HEK293T (cell line): ENCODE results near the gene LUC7L3.

Source experiments
- ARNT ChIP-seq: fragments of 450-650 bp; IDR thresholded peaks from 2 replicates; pipeline ENCODE4 v1.6.1; 2017; ENCODE audit warnings: mild to moderate bottlenecking
- BHLHE40 ChIP-seq: fragments of 450-650 bp; IDR thresholded peaks from 2 replicates; pipeline ENCODE4 v1.6.1; 2016; ENCODE audit warnings: mild to moderate bottlenecking, moderate library complexity, borderline replicate concordance
- CTBP1 ChIP-seq: fragments of 450-650 bp; IDR thresholded peaks from 2 replicates; pipeline ENCODE4 v1.6.1; 2016; ENCODE audit warnings: borderline replicate concordance
- ELF4 ChIP-seq: fragments of 450-650 bp; IDR thresholded peaks from 2 replicates; pipeline ENCODE4 v1.6.1; 2017; ENCODE audit warnings: antibody characterized with exemption
- FOXA1 ChIP-seq: fragments of 450-650 bp; IDR thresholded peaks from 2 replicates; pipeline ENCODE4 v1.6.1; 2016; ENCODE audit warnings: mild to moderate bottlenecking
- FOXM1 ChIP-seq: fragments of 450-650 bp; IDR thresholded peaks from 2 replicates; pipeline ENCODE4 v1.6.1; 2017; ENCODE audit warnings: mild to moderate bottlenecking, borderline replicate concordance
- HDGF ChIP-seq: fragments of 450-650 bp; IDR thresholded peaks from 2 replicates; pipeline ENCODE4 v1.6.1; 2017; ENCODE audit warnings: antibody characterized with exemption, borderline replicate concordance
- L3MBTL2 ChIP-seq: fragments of 450-650 bp; conservative IDR thresholded peaks from 2 replicates; pipeline ENCODE4 v1.6.1; 2016; ENCODE audit warnings: mild to moderate bottlenecking
- LEF1 ChIP-seq: fragments of 450-650 bp; IDR thresholded peaks from 2 replicates; pipeline ENCODE4 v1.6.1; 2017; ENCODE audit warnings: mild to moderate bottlenecking, borderline replicate concordance
- SP1 ChIP-seq: fragments of 450-650 bp; IDR thresholded peaks from 2 replicates; pipeline ENCODE4 v1.6.1; 2017
- SUZ12 ChIP-seq: fragments of 450-650 bp; IDR thresholded peaks from 2 replicates; pipeline ENCODE4 v1.6.1; 2016; ENCODE audit warnings: mild to moderate bottlenecking
- TARDBP ChIP-seq: fragments of 450-650 bp; IDR thresholded peaks from 2 replicates; pipeline ENCODE4 v1.6.1; 2016

DNA sequence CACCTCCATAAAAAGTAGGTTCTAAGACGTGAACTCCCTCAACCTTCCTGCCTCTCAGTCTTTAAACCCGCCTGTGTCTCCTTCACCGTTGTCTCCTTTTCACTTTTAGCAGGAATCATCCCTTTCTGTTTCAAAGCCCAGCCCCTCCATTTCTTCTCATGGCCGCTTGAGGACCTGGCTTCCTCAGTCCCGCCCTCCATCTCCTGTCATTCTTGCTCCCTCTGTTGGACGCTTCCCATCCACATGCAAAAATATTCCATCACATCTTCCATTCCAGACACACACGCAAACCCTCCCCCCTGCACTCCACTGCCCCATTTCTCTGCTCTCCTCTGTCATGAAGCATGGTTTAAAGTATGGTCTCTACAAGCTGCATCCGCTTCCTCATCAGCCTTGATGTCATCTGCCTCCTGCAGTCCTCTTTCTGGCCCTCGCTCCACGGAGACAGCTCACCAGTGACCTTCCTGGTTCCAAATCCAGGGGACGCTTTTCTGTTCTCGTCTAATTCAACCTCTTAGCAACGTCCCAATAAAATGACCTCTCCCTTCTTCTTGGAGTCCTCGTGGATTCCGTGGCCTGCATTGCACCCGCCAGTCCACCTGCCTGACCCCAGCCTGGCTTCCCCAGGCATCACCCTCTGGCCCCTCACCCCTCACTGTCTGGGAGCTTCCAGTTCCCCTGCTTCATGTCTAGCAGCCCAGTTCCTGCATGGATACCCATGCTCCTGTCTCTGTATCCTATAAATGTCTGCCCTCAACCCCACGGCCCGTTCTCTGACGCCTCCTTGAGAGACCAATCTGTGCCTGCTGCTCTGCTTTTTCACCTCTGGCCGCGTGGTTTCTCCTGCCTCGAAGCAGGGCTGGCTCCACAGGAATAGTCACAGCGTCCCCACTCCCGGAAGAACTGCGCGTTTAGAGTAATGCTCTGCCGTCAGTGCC lies 37.9 kb upstream of the LUC7L3 start:
- TF ChIP-seq BHLHE40 (no peak), FOXM1 (no peak), LEF1 (no peak), FOXA1 (no peak), SP1 (no peak), SUZ12 (no peak), TARDBP (no peak), HDGF (no peak), ELF4 (no peak), L3MBTL2 (peak; percentile 61; the same call in 1 of the 2 replicates), ARNT (no peak), CTBP1 (0 out of 2 replicates have a peak, but pooled peaks have one; percentile 6)
